GM21576 (cell line): ENCODE data around the gene HSPA1L.
"Not testable (repeated sequence)": the region's sequence is repeated elsewhere in the genome, so short reads cannot be mapped to it uniquely, and the experiment has no call there.

Source experiments
- ATAC-seq: cut with Tn5 transposase; IDR thresholded peaks from one replicate; pipeline ENCODE4 v1.9.1; 2021; ENCODE audit warnings: mild to moderate bottlenecking, moderate library complexity; ENCODE audit not compliant: unreplicated experiment

The HSPA1L gene

GRCh38 chr6:31817133-31817928, 2.2 kb upstream of the HSPA1L start:
- not testable (repeated sequence) for ATAC-seq

- ATAC-seq, result no peak
Measured at GRCh38 chr6:31814677-31815024, 432 bp downstream of the HSPA1L start.

DNA sequence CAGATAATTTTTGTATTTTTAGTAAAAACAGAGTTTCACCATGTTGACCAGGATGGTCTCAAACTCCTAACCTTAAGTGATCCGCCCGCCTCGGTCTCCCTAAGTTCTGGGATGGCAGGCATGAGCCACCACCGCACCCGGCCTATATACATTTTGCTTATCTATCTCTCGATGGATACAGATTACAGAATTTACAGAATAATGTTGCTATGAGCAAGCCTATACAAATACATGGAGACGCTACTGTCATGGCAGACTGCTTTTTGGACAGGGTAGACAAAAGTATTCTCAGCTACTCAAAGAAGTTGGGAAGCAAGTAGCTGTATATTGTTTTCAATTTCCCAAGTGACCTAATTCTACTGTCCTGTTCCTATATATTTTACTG, 1.6 kb downstream of the HSPA1L start:
- ATAC-seq, result no peak

DNA sequence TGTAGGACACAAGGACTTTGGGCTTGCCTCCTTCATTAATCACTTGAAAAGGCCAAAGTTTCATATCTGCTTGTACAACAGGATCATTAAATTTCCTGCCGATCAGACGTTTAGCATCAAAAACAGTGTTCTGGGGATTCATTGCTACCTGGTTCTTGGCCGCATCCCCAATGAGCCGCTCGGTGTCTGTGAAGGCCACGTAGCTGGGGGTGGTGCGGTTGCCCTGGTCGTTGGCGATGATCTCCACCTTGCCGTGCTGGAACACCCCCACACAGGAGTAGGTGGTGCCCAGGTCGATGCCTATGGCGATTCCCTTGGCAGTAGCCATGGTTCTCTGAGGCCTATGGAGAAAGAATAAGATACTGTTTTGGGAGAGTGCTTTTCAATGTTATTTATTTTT, 3.4 kb downstream of the HSPA1L start:
- ATAC-seq, result no peak

DNA sequence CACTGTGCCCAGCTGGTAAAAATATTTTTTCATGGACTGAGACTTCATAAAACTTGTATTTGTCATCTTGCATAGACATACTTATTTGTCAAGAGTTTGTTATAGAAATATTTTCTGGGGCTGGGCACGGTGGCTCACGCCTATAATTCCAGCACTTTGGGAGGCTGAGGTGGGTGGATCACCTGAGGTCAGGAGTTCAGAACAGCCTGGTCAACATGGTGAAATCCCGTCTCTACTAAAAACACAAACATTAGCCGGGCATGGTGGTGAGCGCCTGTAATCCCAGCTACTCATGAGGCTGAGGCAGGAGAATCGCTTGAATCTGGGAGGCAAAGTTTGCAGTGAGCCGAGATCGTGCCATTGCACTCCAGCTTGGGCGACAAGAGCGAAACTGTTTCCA, 6.5 kb downstream of the HSPA1L start:
- not testable (repeated sequence) for ATAC-seq

GRCh38 chr6:31806470-31807272, 8.4 kb downstream of the HSPA1L start, which contains the start of gene LSM2:
TSS of gene LSM2 (minus strand) at chr6:31806966. CDS start at chr6:31806757, 209 bp downstream.
- peak; percentile 78 for ATAC-seq

- peak; percentile 7 for ATAC-seq
Measured at GRCh38 chr6:31805939-31806469, 9.1 kb downstream of the HSPA1L start.

GRCh38 chr6:31801031-31801927, 13.8 kb downstream of the HSPA1L start:
- not testable (repeated sequence) for ATAC-seq

DNA sequence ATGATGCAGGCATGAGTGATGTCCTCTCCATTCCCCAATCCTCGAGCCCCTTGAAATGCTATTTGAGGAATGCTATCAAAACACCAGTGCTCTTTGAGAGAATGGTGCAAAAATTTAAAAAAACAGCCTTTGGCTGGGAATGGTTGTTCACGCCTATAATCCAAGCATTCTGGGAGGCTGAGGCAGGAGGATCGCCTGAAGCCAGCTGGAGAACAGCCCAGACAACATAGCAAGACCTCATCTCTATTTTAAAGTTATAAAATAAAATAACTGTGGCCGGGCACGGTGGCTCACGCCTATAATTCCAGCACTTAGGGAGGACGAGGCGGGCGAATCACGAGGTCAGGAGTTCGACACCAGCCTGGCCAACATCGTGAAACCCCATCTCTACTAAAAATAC, 15.3 kb downstream of the HSPA1L start:
- no peak for ATAC-seq

- ATAC-seq, result no peak
Measured at GRCh38 chr6:31797588-31797987, 17.5 kb downstream of the HSPA1L start.

- ATAC-seq, result no peak
Measured at GRCh38 chr6:31796993-31797385, 18.1 kb downstream of the HSPA1L start.

DNA sequence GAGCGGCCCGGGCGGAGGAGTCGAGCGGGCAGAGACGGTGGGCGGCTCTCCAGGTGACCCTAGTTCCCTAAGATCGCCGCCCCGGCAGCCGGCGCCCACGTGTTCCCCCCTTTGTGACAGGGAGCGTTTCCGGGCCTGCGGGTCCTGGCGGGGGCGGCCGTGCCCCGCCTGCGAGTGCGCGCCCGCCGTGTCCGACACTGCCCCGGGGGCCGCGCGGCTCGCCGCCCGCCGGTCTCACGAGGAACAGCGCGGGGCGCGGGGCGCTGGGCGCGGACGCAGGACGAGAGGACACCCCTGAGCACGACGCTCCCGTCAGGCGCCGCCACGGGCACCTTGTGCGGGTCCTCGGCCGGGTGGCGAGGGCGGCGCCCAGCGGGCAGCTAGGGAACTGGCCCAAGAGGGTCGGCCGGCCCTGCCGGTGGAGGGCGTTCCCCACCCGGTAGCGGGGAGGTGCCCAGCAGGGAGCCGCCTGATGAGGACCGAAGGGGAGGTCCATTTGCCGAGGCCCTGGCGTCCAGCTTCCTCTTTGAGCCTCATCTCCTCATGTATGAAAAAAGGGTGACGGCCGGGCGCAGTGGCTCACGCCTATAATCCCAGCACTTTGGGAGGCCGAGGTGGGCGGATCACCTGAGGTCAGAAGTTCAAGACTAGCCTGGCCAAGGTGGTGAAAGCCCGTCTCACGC, 19.3 kb downstream of the HSPA1L start, which contains the start of gene VARS1:
TSS of gene VARS1 (minus strand) at position 137 of the 683 bp plus-strand sequence. CDS start 535 bp downstream, outside the sequence.
- peak; percentile 72 for ATAC-seq

- ATAC-seq, result peak; percentile 16
Measured at GRCh38 chr6:31794866-31795615, 20.0 kb downstream of the HSPA1L start.

GRCh38 chr6:31794294-31794865, 20.7 kb downstream of the HSPA1L start:
- ATAC-seq, result no peak

DNA sequence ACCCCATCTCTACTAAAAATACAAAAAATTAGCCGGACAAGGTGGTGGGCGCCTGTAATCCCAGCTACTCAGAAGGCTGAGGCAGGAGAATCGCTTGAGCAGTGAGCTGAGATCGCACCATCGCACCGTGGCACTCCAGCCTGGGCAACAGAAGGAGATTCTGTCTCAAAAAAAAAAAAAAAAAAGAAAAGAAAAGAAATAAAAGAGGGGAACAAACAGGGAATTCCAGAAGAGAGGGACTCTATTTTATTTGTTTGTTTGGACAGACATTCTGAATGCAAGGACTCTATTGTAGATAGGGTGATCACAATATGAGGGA, 21.2 kb downstream of the HSPA1L start:
- not testable (repeated sequence) for ATAC-seq

DNA sequence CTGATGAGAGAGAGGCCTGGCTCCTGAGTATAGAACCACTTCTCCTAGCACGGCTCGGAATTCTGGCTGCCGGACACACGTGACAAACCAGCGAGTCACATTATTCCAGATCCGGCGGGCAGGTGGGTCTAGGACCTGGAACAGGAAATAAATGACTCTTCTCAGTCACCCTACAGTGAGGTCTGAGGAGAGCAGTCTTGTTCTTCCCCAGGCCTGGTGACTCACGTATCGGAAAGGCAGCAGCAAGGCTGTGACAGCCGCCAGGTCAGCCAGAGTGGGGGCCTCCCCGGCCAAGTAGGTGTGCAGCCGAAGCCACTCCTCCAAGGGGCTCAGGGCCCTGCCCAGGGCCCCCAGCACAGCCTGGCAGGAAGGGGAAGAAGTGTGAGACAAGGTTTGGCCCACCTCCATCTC, 22.3 kb downstream of the HSPA1L start:
- no peak for ATAC-seq

DNA sequence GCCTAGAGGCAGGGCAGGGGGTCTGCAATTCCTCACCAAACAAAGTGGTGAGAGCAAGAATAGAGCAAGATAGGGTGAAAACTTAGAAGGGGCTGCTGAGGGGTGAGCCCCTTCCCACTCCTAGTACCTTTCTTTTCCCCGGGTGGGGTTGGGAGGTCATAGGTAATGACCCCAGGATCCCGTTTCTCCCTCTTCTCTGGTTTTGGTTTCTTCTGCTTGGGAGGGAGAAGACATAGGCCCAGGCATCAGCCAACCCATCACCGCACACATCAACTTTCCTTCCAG, 23.1 kb downstream of the HSPA1L start:
- no peak for ATAC-seq

DNA sequence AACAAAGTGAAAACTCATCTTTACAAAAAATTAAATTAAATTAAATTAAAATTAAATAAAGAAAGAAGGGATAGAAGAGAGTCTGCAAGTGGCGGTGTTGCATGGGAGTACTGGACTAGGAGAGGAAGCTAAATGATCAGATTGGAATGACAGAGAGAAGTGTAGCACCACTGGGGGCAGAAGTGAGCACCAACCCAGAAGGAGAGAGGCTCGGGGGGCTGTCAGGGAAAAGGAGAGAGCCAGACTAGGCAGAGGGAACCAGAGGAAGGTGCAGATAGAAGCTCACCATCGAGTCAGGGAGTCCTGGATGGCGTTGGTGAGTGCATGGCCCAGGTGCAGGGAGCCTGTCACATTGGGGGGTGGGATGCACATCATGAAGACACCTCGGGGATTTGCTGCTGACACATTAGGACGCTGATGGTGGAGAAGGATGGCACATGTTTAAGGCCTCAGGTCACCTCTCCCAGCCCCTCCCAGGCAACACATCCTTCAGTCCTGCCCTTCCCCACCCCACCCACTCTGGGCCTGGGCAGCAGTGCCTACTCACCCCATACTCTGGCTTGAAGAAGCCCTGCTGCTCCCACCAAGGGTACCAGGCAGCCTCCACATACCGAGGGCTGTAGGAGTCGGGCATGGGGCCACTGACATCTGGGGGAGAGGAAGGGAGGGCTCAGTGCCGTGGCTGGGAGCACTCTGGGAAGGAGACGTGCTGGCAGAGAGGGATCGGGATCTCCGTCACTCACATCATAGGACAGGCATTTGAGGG, 23.6 kb downstream of the HSPA1L start:
- ATAC-seq, result no peak

DNA sequence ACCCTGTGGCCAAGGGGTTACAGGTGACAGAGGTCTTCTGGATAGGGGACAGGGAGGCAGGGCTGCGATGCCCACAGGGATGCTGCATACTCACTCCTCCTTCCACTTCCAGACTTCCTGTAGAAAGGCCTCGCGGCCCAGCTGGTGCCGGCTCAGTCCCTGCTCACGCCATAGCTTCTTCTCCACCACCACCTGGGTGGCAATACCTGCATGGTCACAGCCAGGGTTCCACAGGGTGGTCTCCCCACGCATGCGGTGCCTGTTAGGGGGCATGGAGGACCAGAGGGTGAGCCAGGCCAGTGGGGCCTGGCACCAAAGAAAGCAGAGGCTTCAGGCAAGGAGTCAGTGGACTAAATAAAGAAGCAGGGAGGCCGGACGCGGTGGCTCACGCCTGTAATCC, 29.6 kb downstream of the HSPA1L start:
- no peak for ATAC-seq
